Psoas muscle (tissue), 7 donors: Measurements from ENCODE around the gene PWWP2B. TPM values are rescaled to one million over a fixed set of nuclear protein-coding genes. Genes with fewer than 3 reads are reported as not detected.

Source experiments
- polyA plus RNA-seq, 3 donors: library from polyadenylated mRNA; stranded (reverse); fragments of 200-250 nt; gene quantifications; one replicate each; pipeline ENCODE4 v1.2.3, GENCODE V29; 2013
- total RNA-seq, 4 donors: library from RNA; stranded (reverse); fragmentation: NEBNext Ultra II Directional in 2 of 4; extraction: Animal tissue kit (Norgen Biotek cat#: 25700) in 2 of 4; gene quantifications; one replicate each; pipeline versions ENCODE4 v1.2.1 to v1.2.4, GENCODE V29; 2021 to 2023
- donor health status: healthy with polysubstance abuse.
- donor health status: DM: no; HTN: no; CAD: no; lungs with moderate emphysema.
- donor health status: Bipolar disorder and iron deficiency.
- donor health status: healthy.
- donor health status: DM: no; HTN: no; CAD: no.
- donor health status: DM: no; HTN: no; CAD: no.
- donor health status: DM: yes; HTN: yes; CAD: no.

Gene PWWP2B
- total and polyA plus RNA-seq, 7 donors: 14.5 to 35.2 (median 22.2) TPM

Other genes starting within 250 kb of the PWWP2B start
- 1 to 10 TPM in 1 of 4 donors, under 1 TPM in 3; 0.82 to 1.4 (median 0.85) TPM for gene DPYSL4, start 210.3 kb upstream of the PWWP2B start, total RNA-seq
- gene DPYSL4, start 210.3 kb upstream of the PWWP2B start, polyA plus RNA-seq: under 1 TPM; 0.30 to 0.39 (median 0.36) TPM
- gene STK32C, start 89.2 kb upstream of the PWWP2B start, total RNA-seq: 1 to 10 TPM; 5.6 to 7.0 (median 6.1) TPM
- gene STK32C, start 89.2 kb upstream of the PWWP2B start, polyA plus RNA-seq: 10 to 100 TPM in 1 of 3 donors, 1 to 10 TPM in 2; 3.6 to 11.7 (median 8.1) TPM
- gene LRRC27, start 65.0 kb upstream of the PWWP2B start, total RNA-seq: 1 to 10 TPM; 2.2 to 2.9 (median 2.4) TPM
- gene LRRC27, start 65.0 kb upstream of the PWWP2B start, polyA plus RNA-seq: 1 to 10 TPM; 2.3 to 8.3 (median 4.3) TPM
- 10 to 100 TPM; 38.2 to 48.8 (median 42.2) TPM for gene INPP5A, start 140.6 kb downstream of the PWWP2B start, total RNA-seq
- gene INPP5A, start 140.6 kb downstream of the PWWP2B start, polyA plus RNA-seq: 10 to 100 TPM; 15.1 to 44.3 (median 29.5) TPM